ENCODE measurements around the gene TRRAP.

Gene TRRAP

GRCh38 chr7:98866765-98867164 is 11.6 kb upstream of the TRRAP start:
- Histone ChIP-seq H3K36me3 (ENCODE audit: control insufficient read depth in 1 of 2, insufficient read depth in 2 of 2, low read length in 2 of 2) (no peaks in the 10 kb centered on the region), H3K27me3 (ENCODE audit: insufficient read depth, low read length) (peaks cover 25% of the 10 kb centered on the region), H3K4me1 (ENCODE audit: control insufficient read depth in 1 of 2, insufficient read depth in 2 of 2, low read length in 2 of 2) (peaks cover 23 to 28% of the 10 kb centered on the region in 2 experiments), H4K12ac (ENCODE audit: low read depth, low read length) (no peak overlapping the region), H2BK12ac (ENCODE audit: low read length) (peak overlapping the region; percentile 86), H2BK120ac (ENCODE audit: insufficient read depth, low read length, poor library complexity) (no peak overlapping the region), H3K9me3 (ENCODE audit: insufficient read depth, low read depth, low read length) (peaks cover 1% of the 10 kb centered on the region), H2AFZ (ENCODE audit: insufficient read depth, low read length, poor library complexity) (no peak overlapping the region), H2AK5ac (ENCODE audit: low read length) (peak overlapping the region; percentile 70), H3K79me1 (ENCODE audit: low read length) (peaks cover 8% of the 10 kb centered on the region), H4K91ac (ENCODE audit: low read depth, low read length) (peak overlapping the region; percentile 36), H3K14ac (ENCODE audit: low read length) (no peak overlapping the region), H3K9ac (ENCODE audit: low read length) (no peak overlapping the region), H3K4me3 (ENCODE audit: low read depth, low read length) (no peak overlapping the region), H3K23ac (ENCODE audit: low read length) (no peak overlapping the region), H3K18ac (ENCODE audit: low read length) (no peak overlapping the region), H3K4ac (ENCODE audit: low read depth, low read length) (no peak overlapping the region), H3K79me2 (ENCODE audit: control insufficient read depth, insufficient read depth, low read length, poor library complexity) (peaks cover 2% of the 10 kb centered on the region), H4K8ac (ENCODE audit: low read depth, low read length) (no peak overlapping the region), H2BK5ac (ENCODE audit: low read depth, low read length, poor library complexity) (no peak overlapping the region), H3K4me2 (ENCODE audit: low read length) (no peak overlapping the region), H3K27ac (ENCODE audit: low read depth, low read length) (no peak overlapping the region)
- no CpG with 5 or more reads among the region's 7 CpGs for WGBS (ENCODE audit: extremely low coverage, insufficient coverage, insufficient read length)
- no peak for DNase-seq

- no peak overlapping the region for H3K4ac ChIP-seq (ENCODE audit: low read depth, low read length)
- no peak overlapping the region for H3K23ac ChIP-seq (ENCODE audit: low read length)
- no peak for DNase-seq
- peaks cover 2% of the 10 kb centered on the region for H3K79me2 ChIP-seq (ENCODE audit: control insufficient read depth, insufficient read depth, low read length, poor library complexity)
- H2AFZ ChIP-seq (ENCODE audit: insufficient read depth, low read length, poor library complexity) = no peak overlapping the region
- H2BK120ac ChIP-seq (ENCODE audit: insufficient read depth, low read length, poor library complexity) = no peak overlapping the region
- no peak overlapping the region for H3K9ac ChIP-seq (ENCODE audit: low read length)
- no peak overlapping the region for H2AK5ac ChIP-seq (ENCODE audit: low read length)
- H4K8ac ChIP-seq (ENCODE audit: low read depth, low read length) = no peak overlapping the region
- H3K36me3 ChIP-seq (ENCODE audit: control insufficient read depth in 1 of 2, insufficient read depth in 2 of 2, low read length in 2 of 2) = no peaks in the 10 kb centered on the region
- H3K9me3 ChIP-seq (ENCODE audit: insufficient read depth, low read depth, low read length) = peaks cover 1% of the 10 kb centered on the region
- H2BK5ac ChIP-seq (ENCODE audit: low read depth, low read length, poor library complexity) = no peak overlapping the region
- WGBS (ENCODE audit: extremely low coverage, insufficient coverage, insufficient read length) = no CpG with 5 or more reads among the region's 2 CpGs
- H3K14ac ChIP-seq (ENCODE audit: low read length) = no peak overlapping the region
- H3K4me1 ChIP-seq (ENCODE audit: control insufficient read depth in 1 of 2, insufficient read depth in 2 of 2, low read length in 2 of 2) = peaks cover 23 to 28% of the 10 kb centered on the region in 2 experiments
- H3K79me1 ChIP-seq (ENCODE audit: low read length) = peaks cover 8% of the 10 kb centered on the region
- no peak overlapping the region for H3K4me2 ChIP-seq (ENCODE audit: low read length)
- no peak overlapping the region for H4K12ac ChIP-seq (ENCODE audit: low read depth, low read length)
- H3K4me3 ChIP-seq (ENCODE audit: low read depth, low read length) = no peak overlapping the region
- H4K91ac ChIP-seq (ENCODE audit: low read depth, low read length) = no peak overlapping the region
- H2BK12ac ChIP-seq (ENCODE audit: low read length) = no peak overlapping the region
- H3K27me3 ChIP-seq (ENCODE audit: insufficient read depth, low read length) = peaks cover 25% of the 10 kb centered on the region
- no peak overlapping the region for H3K27ac ChIP-seq (ENCODE audit: low read depth, low read length)
- H3K18ac ChIP-seq (ENCODE audit: low read length) = no peak overlapping the region
Observed at GRCh38 chr7:98868450-98868849, 9.9 kb upstream of the TRRAP start.

- Histone ChIP-seq H3K4me3 (ENCODE audit: low read depth, low read length) (no peak overlapping the region), H3K23ac (ENCODE audit: low read length) (no peak overlapping the region), H2AK5ac (ENCODE audit: low read length) (no peak overlapping the region), H2BK120ac (ENCODE audit: insufficient read depth, low read length, poor library complexity) (no peak overlapping the region), H2BK12ac (ENCODE audit: low read length) (no peak overlapping the region), H3K14ac (ENCODE audit: low read length) (no peak overlapping the region), H3K4me1 (ENCODE audit: control insufficient read depth in 1 of 2, insufficient read depth in 2 of 2, low read length in 2 of 2) (peaks cover 23 to 28% of the 10 kb centered on the region in 2 experiments), H3K4ac (ENCODE audit: low read depth, low read length) (no peak overlapping the region), H3K36me3 (ENCODE audit: control insufficient read depth in 1 of 2, insufficient read depth in 2 of 2, low read length in 2 of 2) (no peaks in the 10 kb centered on the region), H3K79me1 (ENCODE audit: low read length) (peaks cover 8% of the 10 kb centered on the region), H2AFZ (ENCODE audit: insufficient read depth, low read length, poor library complexity) (no peak overlapping the region), H3K9me3 (ENCODE audit: insufficient read depth, low read depth, low read length) (peaks cover 1% of the 10 kb centered on the region), H3K4me2 (ENCODE audit: low read length) (peak overlapping the region; percentile 74), H4K12ac (ENCODE audit: low read depth, low read length) (no peak overlapping the region), H3K9ac (ENCODE audit: low read length) (no peak overlapping the region), H3K27ac (ENCODE audit: low read depth, low read length) (no peak overlapping the region), H4K91ac (ENCODE audit: low read depth, low read length) (no peak overlapping the region), H2BK5ac (ENCODE audit: low read depth, low read length, poor library complexity) (no peak overlapping the region), H3K18ac (ENCODE audit: low read length) (no peak overlapping the region), H3K27me3 (ENCODE audit: insufficient read depth, low read length) (peaks cover 25% of the 10 kb centered on the region), H3K79me2 (ENCODE audit: control insufficient read depth, insufficient read depth, low read length, poor library complexity) (peaks cover 2% of the 10 kb centered on the region), H4K8ac (ENCODE audit: low read depth, low read length) (no peak overlapping the region)
- no CpG with 5 or more reads among the region's 25 CpGs for WGBS (ENCODE audit: extremely low coverage, insufficient coverage, insufficient read length)
- no peak for DNase-seq
Observed at GRCh38 chr7:98869027-98869596, 9.2 kb upstream of the TRRAP start.

- Histone ChIP-seq H2BK12ac (ENCODE audit: low read length) (no peak within 1 kb of the TSS), H2BK120ac (ENCODE audit: insufficient read depth, low read length, poor library complexity) (no peak within 1 kb of the TSS), H3K4me2 (ENCODE audit: low read length) (peak within 1 kb of the TSS; percentile 74), H4K12ac (ENCODE audit: low read depth, low read length) (no peak within 1 kb of the TSS), H3K9me3 (ENCODE audit: insufficient read depth, low read depth, low read length) (peaks cover 1% of the 10 kb centered on the region), H3K4me3 (ENCODE audit: low read depth, low read length) (peak within 1 kb of the TSS; percentile 66), H3K23ac (ENCODE audit: low read length) (no peak within 1 kb of the TSS), H3K4me1 (ENCODE audit: control insufficient read depth in 1 of 2, insufficient read depth in 2 of 2, low read length in 2 of 2) (peaks cover 23 to 28% of the 10 kb centered on the region in 2 experiments), H3K79me2 (ENCODE audit: control insufficient read depth, insufficient read depth, low read length, poor library complexity) (peaks cover 3% of the 10 kb centered on the region), H2AK5ac (ENCODE audit: low read length) (no peak within 1 kb of the TSS), H3K27ac (ENCODE audit: low read depth, low read length) (no peak within 1 kb of the TSS), H4K91ac (ENCODE audit: low read depth, low read length) (peak within 1 kb of the TSS; percentile 42), H3K4ac (ENCODE audit: low read depth, low read length) (no peak within 1 kb of the TSS), H3K36me3 (ENCODE audit: control insufficient read depth in 1 of 2, insufficient read depth in 2 of 2, low read length in 2 of 2) (no peaks in the 10 kb centered on the region), H3K14ac (ENCODE audit: low read length) (no peak within 1 kb of the TSS), H3K79me1 (ENCODE audit: low read length) (peaks cover 8% of the 10 kb centered on the region), H2BK5ac (ENCODE audit: low read depth, low read length, poor library complexity) (no peak within 1 kb of the TSS), H3K18ac (ENCODE audit: low read length) (no peak within 1 kb of the TSS), H4K8ac (ENCODE audit: low read depth, low read length) (no peak within 1 kb of the TSS), H3K9ac (ENCODE audit: low read length) (no peak within 1 kb of the TSS), H2AFZ (ENCODE audit: insufficient read depth, low read length, poor library complexity) (peak within 1 kb of the TSS; percentile 8), H3K27me3 (ENCODE audit: insufficient read depth, low read length) (peaks cover 25% of the 10 kb centered on the region)
- peak in 1 of 2 donors; percentile 9 for DNase-seq
- WGBS (ENCODE audit: extremely low coverage, insufficient coverage, insufficient read length) = no CpG with 5 or more reads among the region's 69 CpGs
Observed at GRCh38 chr7:98869597-98870120, 8.7 kb upstream of the TRRAP start, which contains the start of gene TMEM130. Gene TMEM130 (minus strand): TSS chr7:98870014. CDS start chr7:98869861, 153 bp downstream.
